Eye (tissue), 1 donor: ENCODE measurements around the gene IL10RB.

Source experiments
- DNase-seq: peaks from one replicate; pipeline ENCODE4 v3.0.0-alpha.2; 2015

IL10RB gene

DNA sequence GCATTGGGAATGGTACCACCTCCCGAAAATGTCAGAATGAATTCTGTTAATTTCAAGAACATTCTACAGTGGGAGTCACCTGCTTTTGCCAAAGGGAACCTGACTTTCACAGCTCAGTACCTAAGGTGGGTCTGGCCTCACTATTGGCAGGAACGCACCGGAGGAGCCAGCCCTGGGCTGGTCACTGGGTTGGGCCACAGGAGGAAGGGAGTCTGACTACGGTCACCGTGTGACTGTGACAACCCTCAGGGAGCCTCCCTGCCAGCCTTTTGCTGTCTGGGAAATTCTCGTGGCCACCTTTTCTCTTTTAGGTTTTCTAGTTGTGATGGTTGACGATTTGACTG is 2.2 kb downstream of the IL10RB start:
- DNase-seq = no peak

GRCh38 chr21:33268737-33269441 is 2.7 kb downstream of the IL10RB start:
- no peak for DNase-seq

GRCh38 chr21:33270986-33271385 is 4.8 kb downstream of the IL10RB start:
- no peak for DNase-seq

GRCh38 chr21:33273044-33273443 is 6.9 kb downstream of the IL10RB start:
- no peak for DNase-seq

DNA sequence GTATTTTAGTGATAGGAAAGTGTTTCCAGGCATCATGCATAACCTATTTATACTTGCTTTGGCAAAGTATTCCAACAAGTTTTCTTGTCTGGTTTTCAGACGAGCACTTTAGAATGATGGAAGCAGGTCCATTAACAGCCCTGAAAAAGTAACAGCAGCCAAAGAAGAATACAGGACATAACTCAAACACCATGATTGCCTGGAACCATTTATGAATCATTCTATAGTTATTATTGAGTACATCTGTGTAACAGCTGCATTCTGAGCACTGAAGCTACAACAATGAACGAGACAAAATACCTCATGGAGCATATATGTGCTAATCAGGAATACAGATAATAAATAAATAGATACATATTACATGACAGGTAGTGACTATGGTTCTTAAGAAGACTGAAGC is 12.6 kb downstream of the IL10RB start:
- peak; percentile 20 for DNase-seq

GRCh38 chr21:33279330-33279820 is 13.2 kb downstream of the IL10RB start:
- DNase-seq = no peak

GRCh38 chr21:33281096-33281652 is 15.0 kb downstream of the IL10RB start:
- no peak for DNase-seq

DNA sequence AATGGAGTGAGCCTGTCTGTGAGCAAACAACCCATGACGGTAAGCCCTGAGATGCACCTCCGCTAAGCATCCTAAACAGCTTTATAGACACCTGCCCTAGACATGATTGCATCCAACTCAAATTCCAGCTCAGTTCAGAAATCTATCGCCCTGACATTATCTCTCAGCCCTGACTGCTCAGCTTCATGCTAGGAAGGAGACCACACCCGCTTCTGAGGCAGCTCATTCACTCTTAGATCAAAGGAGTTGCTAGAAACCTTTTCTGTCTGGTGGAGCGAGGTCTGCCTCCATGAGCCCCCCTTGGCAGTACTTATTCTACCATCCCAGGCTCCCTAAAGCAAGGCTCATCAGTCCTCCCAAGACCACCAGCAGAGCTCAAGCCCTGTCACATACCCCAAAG is 17.0 kb downstream of the IL10RB start:
- DNase-seq = no peak

- DNase-seq = no peak
Observed at GRCh38 chr21:33286076-33286475, 19.9 kb downstream of the IL10RB start.

DNA sequence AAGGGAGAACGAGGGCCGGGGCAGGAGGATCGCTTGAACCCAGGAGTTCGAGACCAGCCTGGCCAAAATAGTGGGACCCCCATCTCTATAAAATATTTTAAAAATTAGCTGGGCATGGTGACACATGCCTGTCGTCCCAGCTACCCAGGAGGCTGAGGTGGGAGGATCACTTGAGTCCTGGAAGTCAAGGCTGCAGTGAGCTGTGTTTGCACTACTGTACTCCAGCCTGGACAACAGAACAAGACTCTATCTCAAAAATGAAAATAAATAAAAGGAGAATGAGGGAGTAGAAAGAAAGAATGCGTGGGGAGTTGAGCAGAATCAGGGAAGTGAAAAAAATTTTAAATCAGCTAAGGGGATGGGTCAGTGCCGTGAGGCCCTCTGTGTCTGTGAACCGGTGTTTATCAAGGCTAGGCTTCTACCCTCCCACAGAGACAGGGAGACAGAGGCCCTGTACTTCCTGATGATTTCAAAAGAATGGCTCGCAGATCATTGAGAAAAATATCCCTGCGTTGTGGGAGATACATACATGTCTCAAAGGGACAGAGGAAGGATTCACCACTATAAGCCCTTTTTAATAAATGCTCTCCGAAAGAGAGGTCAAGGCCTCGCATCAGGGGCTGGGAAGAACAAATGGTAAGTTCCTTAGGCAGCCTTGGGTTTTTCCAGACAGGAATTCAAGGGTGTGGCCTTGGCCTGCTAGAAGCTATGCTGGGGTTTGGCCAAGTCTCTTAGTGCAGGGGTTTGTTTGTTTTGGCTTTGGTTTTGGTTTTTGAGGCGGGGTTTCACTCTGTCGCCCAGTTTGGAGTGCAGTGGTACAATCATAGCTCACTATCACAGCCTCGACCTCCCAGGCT is 20.7 kb downstream of the IL10RB start:
- peak; percentile 24 for DNase-seq

DNA sequence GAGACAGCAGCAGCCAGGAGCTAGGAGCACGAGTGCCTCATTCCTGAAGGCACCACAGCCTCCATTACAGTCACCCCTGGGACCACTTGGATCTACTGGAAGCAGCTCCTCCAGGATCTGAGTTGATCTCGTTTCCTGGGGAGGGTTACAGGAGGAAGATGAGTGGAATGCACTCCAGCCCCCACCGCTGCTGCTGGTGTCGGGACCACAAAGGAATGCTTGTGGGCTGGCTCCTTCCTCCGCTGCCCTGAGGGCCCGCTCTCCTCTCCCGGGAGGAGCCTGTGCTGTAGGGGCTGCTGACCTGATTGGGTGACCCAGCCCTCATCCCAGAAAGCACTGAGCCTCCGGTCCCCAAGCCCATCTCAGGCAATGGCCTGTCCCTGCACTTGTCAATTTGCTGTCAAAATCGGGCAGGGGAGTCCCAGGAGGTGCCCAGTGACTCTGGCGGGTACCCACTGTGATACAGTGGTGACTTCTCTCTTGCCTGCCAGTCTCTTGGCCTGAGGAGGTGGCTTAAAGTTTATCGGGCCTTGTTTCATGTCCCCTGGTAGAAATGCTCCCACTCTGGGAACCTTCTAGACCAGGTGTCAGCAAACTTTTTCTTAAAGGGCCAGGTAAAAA is 23.1 kb downstream of the IL10RB start:
- no peak for DNase-seq

- DNase-seq = no peak
Observed at GRCh38 chr21:33290441-33290840, 24.3 kb downstream of the IL10RB start.

GRCh38 chr21:33291686-33292085 is 25.5 kb downstream of the IL10RB start:
- no peak for DNase-seq

DNA sequence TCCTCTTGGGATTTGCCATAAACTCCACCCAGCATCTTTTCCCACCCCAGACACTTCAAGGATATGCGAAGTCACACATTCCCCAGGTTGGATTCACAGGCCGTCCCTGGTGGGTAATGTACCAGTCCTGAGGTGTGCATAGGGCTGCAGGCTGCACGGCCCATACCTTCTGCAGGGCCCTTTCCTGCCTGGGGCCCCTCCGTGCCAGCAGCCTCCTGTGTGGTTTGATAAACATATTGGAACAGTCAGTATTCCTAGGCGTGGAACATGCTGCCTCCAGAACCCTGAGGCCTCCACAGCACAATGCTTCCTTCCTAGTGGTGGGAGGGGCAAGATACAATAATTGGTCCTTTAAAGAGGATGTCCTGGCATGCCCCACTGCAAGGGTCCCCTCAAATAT is 26.6 kb downstream of the IL10RB start:
- DNase-seq = no peak

GRCh38 chr21:33293136-33293535 is 27.0 kb downstream of the IL10RB start:
- no peak for DNase-seq

DNA sequence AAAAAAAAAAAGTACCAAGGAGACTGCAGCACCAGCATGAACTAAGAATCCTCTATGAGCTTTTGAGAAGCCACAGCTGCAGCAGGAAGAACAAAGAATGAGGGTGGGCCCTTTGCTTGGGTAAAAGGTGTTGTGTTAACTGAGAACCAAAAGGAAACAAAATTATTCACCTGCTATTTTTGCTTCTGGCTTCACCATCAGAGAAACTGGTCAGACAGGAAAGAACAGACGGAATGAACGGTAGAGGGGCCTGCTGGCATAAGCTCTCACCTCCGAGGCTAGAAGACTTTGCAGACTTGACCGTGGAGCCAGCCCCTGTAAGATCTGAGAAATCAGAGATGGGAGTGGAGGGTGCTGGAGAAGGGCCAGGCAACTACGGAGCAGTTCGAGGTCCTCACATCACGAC is 27.6 kb downstream of the IL10RB start:
- no peak for DNase-seq

DNA sequence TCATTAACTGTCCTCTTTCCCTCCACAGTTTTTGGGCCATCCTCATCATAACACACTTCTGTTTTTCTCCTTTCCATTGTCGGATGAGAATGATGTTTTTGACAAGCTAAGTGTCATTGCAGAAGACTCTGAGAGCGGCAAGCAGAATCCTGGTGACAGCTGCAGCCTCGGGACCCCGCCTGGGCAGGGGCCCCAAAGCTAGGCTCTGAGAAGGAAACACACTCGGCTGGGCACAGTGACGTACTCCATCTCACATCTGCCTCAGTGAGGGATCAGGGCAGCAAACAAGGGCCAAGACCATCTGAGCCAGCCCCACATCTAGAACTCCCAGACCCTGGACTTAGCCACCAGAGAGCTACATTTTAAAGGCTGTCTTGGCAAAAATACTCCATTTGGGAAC is 30.0 kb downstream of the IL10RB start:
- DNase-seq = no peak

GRCh38 chr21:33299181-33299752 is 33.1 kb downstream of the IL10RB start:
- DNase-seq = no peak

DNA sequence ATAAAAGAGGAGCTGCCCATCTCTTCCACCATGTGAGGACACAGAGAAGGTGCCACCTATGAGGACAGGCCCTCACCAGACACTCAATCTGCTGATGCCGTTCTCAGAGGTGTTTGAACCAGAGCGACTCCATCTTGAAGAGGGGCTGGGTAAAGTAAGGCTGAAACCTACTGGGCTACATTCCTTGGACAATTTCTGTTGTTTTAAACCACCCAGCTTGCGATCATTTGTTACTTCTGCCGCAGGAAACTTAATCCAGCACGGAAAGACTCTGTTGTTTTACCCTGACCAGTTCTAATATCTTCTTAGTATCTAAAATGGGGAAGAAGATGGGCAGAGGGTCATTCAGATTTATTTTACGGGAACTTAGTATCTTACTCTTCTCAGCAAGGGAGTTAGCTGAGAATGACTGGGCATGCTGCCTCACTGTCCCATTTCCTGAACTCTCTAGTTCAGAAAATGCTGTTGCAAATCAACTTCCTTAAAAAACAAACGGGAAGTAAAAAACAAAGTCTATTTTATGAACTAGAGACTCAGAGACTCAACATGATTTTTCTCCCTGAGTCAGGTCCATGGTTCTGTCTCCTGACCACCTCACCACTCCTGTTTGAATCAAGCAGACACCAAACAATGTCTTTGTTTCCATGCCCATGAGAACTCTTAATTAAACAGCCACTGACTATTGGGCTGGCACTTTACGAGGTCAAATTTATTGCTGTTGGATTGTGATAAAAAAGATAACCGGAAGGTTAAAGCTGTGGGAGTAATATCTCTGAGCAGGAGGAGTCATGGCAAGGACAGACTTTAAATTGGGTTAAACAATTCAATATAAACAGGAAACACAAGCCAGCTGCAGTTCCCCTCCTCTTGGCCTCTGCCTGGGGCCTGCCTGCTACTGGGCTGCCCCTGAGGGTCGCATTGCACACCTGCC is 34.8 kb downstream of the IL10RB start:
- DNase-seq = no peak

GRCh38 chr21:33301632-33302002 is 35.5 kb downstream of the IL10RB start:
- DNase-seq = no peak

DNA sequence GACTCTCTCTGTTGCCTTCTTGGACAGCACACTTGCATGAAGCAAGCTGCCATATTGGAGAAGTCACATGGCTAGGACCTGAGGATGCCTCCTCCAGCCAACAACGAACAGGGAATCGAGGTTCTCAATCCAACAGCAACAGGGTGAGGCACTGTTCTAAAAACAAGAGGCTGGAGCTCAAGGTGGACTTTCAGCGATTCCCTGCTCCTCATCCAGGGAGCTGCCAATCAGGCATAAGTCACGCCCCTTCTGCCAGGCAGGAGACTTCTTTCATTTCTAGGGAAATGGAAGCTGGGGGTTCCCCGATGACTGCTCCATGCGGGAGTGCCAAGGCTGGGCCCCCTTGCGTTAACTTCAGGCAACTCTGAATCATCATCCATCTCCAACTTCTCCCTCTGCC is 35.9 kb downstream of the IL10RB start:
- DNase-seq = no peak

- DNase-seq = no peak
Observed at GRCh38 chr21:33302796-33303195, 36.6 kb downstream of the IL10RB start.
